ENCODE data around the gene ZNF112.

The ZNF112 gene

DNA sequence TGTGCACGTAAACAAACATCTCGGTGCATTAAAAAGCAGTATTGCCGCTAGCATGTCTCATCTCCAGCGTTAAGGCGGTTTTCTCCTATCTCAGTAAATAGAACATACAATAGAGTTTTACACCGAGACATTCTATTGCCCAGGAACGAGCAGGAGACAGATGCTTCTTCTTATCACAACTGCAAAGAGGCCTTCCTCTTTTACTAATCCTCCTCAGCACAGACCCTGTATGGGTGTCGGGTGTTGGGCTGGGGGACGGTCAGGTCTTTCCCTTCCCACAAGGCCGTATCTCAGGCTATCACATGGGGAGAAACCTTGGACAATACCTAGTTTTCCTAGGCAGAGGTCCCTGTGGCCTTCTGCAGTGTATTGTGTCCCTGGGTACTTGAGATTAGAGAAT is 75.6 kb downstream of the ZNF112 start:
- no peak for DNase-seq

DNA sequence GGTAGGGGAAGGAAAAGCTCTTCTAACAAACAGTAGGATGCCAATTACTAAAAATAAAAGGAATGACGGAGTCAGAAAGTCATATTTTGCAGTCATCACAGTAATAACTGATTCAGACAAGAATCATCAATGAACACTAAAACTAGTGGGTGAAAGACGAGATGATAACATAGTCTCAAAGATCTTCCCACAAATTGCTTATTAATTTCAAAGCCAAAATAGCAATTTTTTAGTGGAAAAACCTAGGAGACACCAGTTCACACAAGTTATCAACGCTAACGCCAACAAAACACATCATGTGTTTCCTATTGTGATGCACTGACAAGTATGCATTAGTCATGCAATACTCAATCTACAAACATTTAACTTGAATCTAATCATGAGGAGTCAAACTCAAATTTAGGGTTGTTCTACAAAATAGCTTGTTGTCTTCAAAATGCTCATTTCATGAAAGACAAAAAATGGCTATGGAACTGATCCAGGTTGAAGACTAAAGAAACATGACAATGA is 78.2 kb downstream of the ZNF112 start:
- no peak for DNase-seq

DNA sequence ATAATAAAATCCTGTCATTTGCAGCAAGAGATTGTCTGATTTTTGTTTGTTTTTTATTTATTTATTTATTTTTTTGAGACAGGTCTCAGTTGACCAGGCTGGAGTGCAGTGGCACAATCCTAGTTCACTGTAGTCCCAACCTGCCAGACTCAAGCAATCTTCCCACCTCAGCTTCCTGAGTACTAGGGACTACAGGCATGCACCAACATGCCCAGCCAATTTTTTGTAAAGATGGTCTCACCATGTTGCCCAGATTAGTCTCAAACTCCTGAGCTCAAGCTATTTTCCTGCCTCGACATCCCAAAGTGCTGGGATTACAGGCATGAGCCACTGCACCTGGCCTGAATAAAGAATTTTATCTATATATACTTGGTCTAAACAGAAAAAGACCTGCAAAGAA is 79.1 kb downstream of the ZNF112 start:
- no peak for DNase-seq
